Activated naive CD8-positive, alpha-beta T cell treated with anti-CD3 and anti-CD28 coated beads, Interleukin-2, amount 10 ng/mL, durations not matched to agents 7 days and 5 days (primary cell): ENCODE measurements around the gene PITPNC1. TPM values are rescaled to one million over a fixed set of nuclear protein-coding genes. Genes with fewer than 3 reads are reported as not detected.
"Not testable (repeated sequence)": the region's sequence is repeated elsewhere in the genome, so short reads cannot be mapped to it uniquely, and the experiment has no call there.

Source experiments
- ATAC-seq: fragments of 150-1000 bp; cut with Tn5 transposase; one replicate; pipeline ENCODE4 v1.10.0; 2021; ENCODE audit warnings: low read depth, moderate library complexity
- POLR2A ChIA-PET: fragments of 350-600 bp; sonication (Branson Sonifier 250); formaldehyde crosslinking; loops from one replicate; lab custom pipeline; 2021; ENCODE audit warnings: antibody characterized with exemption; lab: Charles Lee
- DNase-seq: peaks from one replicate; pipeline ENCODE4 v3.0.0; 2021
- H3K27ac Mint-ChIP-seq: one replicate; pipeline ENCODE4 v1.8.0; 2022; ENCODE audit warnings: mild to moderate bottlenecking, mixed read lengths
- H3K27me3 Mint-ChIP-seq: one replicate; pipeline ENCODE4 v1.8.0; 2022; ENCODE audit warnings: mild to moderate bottlenecking, moderate library complexity, mixed read lengths
- H3K36me3 Mint-ChIP-seq: one replicate; pipeline ENCODE4 v1.8.0; 2021; ENCODE audit warnings: mild to moderate bottlenecking, mixed read lengths
- H3K4me1 Mint-ChIP-seq: one replicate; pipeline ENCODE4 v1.8.0; 2021; ENCODE audit warnings: mixed read lengths
- H3K4me3 Mint-ChIP-seq: one replicate; pipeline ENCODE4 v1.8.0; 2022; ENCODE audit warnings: mild to moderate bottlenecking, moderate library complexity, mixed read lengths
- H3K9me3 Mint-ChIP-seq: one replicate; pipeline ENCODE4 v1.8.0; 2021; ENCODE audit warnings: mixed read lengths
- total RNA-seq, 2 experiments: library from RNA; stranded (reverse); gene quantifications; one replicate each; pipeline ENCODE4 v1.2.3, GENCODE V29; 2021

The PITPNC1 gene
- total RNA-seq, 2 experiments from 2014 or later, result 100 to 104 TPM

DNA sequence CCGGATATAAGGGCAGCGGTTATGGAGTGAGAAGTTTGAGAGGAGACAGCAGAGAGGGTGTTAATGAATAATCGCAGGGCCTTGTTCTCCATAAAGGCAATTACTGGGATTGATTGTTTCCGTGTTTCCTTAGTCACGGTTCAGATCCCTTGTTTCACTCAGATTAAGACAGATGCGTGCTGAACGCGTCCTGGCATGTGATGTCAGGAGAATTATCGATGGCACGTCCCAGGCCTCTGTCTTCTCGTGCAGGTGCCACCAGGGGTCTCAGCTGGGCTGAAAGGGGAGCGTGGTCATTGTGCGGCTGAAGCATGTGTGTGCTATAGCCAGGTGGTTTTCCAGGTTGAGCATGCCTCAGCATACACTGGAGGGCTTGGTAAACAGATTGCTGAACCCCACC lies 198.2 kb downstream of the PITPNC1 start:
- no peak for DNase-seq
- H3K27ac Mint-ChIP-seq, result no peak overlapping the region
- no peak overlapping the region for H3K4me3 Mint-ChIP-seq
- no peaks in the 10 kb centered on the region for H3K27me3 Mint-ChIP-seq
- no peak for ATAC-seq
- POLR2A ChIA-PET, result interaction anchor here (0.6 kb wide), 1 partner anchor 141 kb away, joined by 5 read pairs; no protein-coding TSS in a partner anchor
- H3K4me1 Mint-ChIP-seq, result peaks cover 4% of the 10 kb centered on the region
- H3K9me3 Mint-ChIP-seq, result no peaks in the 10 kb centered on the region
- H3K36me3 Mint-ChIP-seq, result peaks cover 13% of the 10 kb centered on the region

DNA sequence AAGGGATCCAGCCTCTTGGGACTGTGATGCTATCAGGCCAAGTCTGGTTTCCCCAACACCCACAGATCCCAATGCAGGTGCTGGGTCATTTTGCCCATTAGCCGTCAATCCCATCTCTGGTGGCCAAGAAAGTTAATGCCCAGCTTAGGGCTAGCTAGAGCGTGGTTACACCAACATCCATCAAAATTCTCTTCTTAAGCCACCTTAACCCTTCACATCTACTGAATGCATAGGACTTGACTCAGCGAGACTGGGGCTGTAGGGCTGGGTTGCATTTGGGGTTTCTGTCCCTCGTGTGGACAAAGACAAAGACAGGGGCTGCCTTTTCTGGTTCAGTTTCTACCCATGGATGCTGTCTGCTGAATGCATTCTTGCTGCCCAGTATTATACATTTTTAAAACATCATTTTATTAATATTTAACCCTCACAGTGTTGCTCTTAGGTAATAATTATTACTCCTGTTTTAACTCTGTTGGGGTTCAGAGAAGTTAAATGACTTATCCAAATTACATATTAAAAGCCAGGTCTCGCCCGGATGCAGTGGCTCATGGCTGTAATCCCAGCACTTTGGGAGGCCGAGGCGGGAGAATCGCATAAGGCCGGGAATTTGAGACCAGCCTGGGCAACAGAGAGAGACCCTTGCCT lies 199.5 kb downstream of the PITPNC1 start:
- DNase-seq, result no peak
- Mint-ChIP-seq H3K27me3 (no peaks in the 10 kb centered on the region), H3K4me1 (peaks cover 4% of the 10 kb centered on the region), H3K9me3 (no peaks in the 10 kb centered on the region), H3K27ac (no peak overlapping the region), H3K4me3 (no peak overlapping the region), H3K36me3 (peaks cover 19% of the 10 kb centered on the region)
- no peak for ATAC-seq
- POLR2A ChIA-PET, result no interaction called here

DNA sequence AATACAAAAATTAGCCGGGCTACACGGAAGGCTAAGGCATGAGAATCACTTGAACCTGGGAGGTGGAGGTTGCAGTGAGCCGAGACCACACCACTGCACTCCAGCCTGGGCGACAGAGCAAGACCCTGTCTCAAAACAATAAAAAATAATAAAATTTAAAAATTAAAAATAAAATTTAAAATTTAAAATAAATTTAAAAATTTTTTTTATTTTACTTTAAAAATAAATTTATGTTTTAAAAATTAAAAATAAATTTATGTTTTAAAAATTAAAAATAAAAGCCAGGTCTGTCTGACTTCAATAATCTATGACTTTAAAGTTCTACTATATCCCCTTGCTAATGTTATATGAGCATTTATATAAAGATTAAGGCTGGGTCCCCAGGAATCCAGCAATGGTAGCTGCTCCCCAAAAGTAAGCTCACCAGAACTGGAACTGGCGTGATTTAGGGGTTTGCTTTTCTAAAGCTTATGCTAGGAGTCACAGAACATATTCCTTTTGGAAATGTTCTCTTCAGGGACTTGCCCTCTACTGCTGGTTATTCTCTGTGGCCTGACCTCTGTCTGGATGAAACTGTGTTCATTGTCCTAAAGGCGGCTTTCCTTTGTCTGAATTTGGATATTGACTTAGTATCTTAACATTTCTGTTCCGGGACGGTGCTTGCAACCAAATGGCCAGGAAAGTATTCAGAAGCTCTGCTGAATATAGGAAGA lies 200.5 kb downstream of the PITPNC1 start:
- Mint-ChIP-seq H3K9me3 (no peaks in the 10 kb centered on the region), H3K4me1 (peaks cover 4% of the 10 kb centered on the region), H3K4me3 (no peak overlapping the region), H3K27ac (no peak overlapping the region), H3K36me3 (peaks cover 23% of the 10 kb centered on the region), H3K27me3 (no peaks in the 10 kb centered on the region)
- DNase-seq (no peak), ATAC-seq (no peak)
- POLR2A ChIA-PET, result no interaction called here

DNA sequence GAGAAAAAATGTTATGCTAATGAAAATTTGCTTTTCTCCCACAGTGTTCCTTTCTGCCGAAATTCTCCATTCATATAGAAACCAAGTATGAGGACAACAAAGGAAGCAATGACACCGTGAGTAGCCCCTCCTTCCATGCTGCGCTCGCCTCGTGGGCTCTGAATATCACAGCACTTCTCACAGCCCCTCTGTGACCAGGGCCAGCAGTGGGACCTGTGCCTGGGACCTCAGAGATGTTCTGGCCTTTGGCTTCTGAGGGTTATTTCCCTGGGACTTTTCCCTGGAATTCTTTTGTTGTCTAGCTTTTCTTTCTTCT lies 201.0 kb downstream of the PITPNC1 start:
- POLR2A ChIA-PET, result no interaction called here
- no peaks in the 10 kb centered on the region for H3K27me3 Mint-ChIP-seq
- peaks cover 21% of the 10 kb centered on the region for H3K36me3 Mint-ChIP-seq
- no peaks in the 10 kb centered on the region for H3K9me3 Mint-ChIP-seq
- DNase-seq (no peak), ATAC-seq (no peak)
- H3K4me1 Mint-ChIP-seq, result peaks cover 4% of the 10 kb centered on the region
- no peak overlapping the region for H3K27ac Mint-ChIP-seq
- H3K4me3 Mint-ChIP-seq, result no peak overlapping the region

DNA sequence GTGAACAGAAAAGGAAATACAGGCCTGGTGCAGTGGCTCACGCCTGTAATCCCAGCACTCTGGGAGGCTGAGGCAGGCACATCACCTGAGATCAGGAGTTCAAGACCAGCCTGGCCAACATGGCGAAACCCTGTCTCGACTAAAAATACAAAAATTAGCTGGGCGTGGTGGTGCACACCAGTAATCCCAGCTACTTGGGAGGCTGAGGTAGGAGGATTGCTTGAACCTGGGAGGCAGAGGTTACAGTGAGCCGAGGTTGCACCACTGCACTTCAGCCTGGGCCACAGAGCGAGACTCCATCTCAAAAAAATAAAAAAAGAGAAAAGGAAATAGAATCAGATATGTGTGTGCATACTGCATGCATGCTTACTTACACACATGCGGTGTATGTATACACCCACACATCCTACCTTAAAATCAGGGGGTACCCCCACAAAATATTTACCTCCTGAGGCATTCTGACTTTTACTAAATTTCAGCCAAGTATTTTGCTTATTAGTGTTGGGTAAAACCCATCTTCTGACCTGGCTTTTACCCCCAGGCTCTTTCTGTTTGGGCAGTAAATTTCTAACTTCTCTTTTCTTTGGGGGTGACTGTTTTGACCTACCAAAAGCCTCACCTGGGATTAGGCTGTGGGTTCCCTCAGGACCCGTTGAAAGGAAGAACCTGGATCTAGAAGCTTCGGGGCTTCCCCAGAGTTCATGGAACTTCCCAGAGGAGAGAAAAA lies 201.8 kb downstream of the PITPNC1 start:
- POLR2A ChIA-PET, H3K9me3 Mint-ChIP-seq, H3K4me3 Mint-ChIP-seq, DNase-seq, H3K27me3 Mint-ChIP-seq, H3K4me1 Mint-ChIP-seq, H3K27ac Mint-ChIP-seq, ATAC-seq: not testable (repeated sequence)
- peaks cover 20% of the 10 kb centered on the region for H3K36me3 Mint-ChIP-seq

DNA sequence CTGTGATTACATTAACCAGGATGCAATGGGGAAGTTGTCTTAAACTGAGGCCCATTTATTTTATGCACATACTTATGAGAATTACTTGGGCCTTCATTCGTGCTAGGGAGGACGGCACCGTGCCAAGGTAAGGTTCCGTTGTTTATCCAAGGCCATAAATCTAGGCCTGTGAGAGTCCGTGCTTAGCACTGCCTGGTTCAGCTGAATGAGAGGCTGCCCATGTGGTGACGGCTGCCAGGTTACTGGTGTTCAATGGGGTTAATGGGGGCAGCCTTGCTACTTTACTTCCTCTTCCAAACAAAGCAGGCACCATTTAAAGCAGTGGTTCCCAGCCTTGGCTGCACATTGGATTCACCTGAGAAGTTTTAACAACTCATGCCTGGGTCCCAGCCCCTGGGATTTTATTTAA lies 205.6 kb downstream of the PITPNC1 start:
- ATAC-seq (no peak), DNase-seq (no peak)
- Mint-ChIP-seq H3K4me3 (no peak overlapping the region), H3K9me3 (peaks cover 3% of the 10 kb centered on the region), H3K4me1 (peaks cover 2% of the 10 kb centered on the region), H3K27me3 (no peaks in the 10 kb centered on the region), H3K36me3 (peaks cover 43% of the 10 kb centered on the region), H3K27ac (no peak overlapping the region)
- POLR2A ChIA-PET, result no interaction called here

DNA sequence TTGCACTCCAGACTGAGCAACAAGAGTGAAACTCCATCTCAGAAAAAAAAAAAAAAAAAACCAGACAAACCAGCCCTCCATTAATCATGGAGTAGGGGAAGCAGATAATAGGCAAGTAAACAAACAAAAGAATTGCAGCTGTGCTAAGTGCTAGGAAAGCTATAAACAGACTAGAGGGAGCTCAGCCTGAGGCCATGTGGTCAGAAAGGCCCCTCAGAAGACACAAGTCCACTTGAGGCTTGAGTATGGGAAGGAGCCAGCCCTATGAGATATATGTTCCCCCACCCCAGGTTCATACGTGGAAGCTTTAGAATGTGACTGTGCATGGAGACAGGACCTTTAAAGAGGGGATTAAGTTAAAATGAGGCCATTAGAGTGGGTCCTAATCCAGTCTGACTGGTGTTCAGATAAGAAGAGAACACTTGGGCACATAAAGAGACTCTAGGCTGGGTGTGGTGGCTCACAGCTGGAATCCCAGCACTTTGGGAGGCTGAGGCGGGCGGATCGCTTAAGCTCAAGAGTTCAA lies 208.1 kb downstream of the PITPNC1 start:
- H3K27ac Mint-ChIP-seq, result no peak overlapping the region
- no peaks in the 10 kb centered on the region for H3K4me1 Mint-ChIP-seq
- H3K36me3 Mint-ChIP-seq, result peaks cover 36% of the 10 kb centered on the region
- H3K9me3 Mint-ChIP-seq, result peaks cover 3% of the 10 kb centered on the region
- H3K4me3 Mint-ChIP-seq, result no peak overlapping the region
- ATAC-seq, result no peak
- POLR2A ChIA-PET, result no interaction called here
- no peaks in the 10 kb centered on the region for H3K27me3 Mint-ChIP-seq
- DNase-seq, result no peak

DNA sequence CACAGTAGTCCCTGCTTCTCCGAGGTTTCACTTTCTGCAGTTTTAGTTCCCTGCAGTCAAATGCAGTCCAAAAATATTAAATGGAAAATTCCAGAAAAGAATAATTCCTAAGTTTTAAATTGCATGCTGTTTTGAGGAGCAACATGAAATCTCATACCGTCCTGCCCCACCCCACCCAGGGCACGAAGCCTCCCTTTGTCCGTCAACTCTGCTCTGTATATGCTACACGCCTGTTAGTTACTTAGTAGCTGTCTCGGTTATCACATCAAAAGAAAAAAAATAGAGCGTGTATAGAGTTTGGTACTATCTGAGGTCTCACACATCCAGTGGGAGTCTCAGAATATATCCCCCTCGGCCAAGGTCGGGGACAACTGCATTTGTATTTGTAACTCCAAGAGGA lies 211.2 kb downstream of the PITPNC1 start:
- Mint-ChIP-seq H3K4me3 (no peak overlapping the region), H3K27ac (no peak overlapping the region), H3K9me3 (peaks cover 3% of the 10 kb centered on the region), H3K36me3 (peaks cover 43% of the 10 kb centered on the region), H3K4me1 (no peaks in the 10 kb centered on the region), H3K27me3 (no peaks in the 10 kb centered on the region)
- no peak for ATAC-seq
- no peak for DNase-seq
- POLR2A ChIA-PET, result no interaction called here

DNA sequence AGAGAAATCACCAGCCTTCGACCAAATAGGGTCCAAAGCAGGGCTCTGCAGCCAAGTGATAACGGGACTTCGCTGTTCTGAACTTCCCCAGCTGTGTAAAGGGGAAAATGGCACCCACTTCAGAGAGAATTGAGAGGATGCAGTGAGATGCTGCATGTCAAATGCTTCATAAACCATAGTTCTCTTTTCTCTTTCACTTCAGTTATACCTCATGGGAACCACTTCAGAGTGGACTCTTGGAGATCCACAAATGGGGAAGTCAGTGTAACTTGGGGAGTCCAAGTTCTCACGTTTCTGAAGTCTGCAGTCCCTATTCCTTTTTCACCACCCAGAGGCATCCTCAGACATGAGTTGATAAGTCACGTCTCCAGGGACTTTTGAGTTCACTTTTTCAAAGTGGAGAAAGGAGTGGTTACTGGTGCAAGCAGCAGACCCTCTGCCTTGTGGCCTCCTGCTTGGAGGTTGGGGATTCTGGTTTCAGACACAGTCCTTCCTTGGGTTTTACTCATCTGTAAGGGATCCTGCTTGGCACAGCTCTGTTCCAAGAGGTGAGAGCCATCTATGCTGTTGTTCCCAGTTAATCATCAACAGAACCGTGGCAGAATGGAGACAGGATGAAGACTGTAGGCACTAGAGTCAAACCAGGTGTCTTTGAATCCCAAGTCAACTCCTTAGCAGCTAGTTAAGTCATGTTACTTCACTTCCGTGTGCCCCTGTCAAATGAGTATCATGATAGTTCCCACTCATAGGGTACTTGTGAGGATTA lies 217.2 kb downstream of the PITPNC1 start:
- POLR2A ChIA-PET, result no interaction called here
- no peaks in the 10 kb centered on the region for H3K4me1 Mint-ChIP-seq
- H3K36me3 Mint-ChIP-seq, result peaks cover 29% of the 10 kb centered on the region
- DNase-seq, result no peak
- ATAC-seq, result no peak
- no peaks in the 10 kb centered on the region for H3K9me3 Mint-ChIP-seq
- no peak overlapping the region for H3K27ac Mint-ChIP-seq
- H3K27me3 Mint-ChIP-seq, result no peaks in the 10 kb centered on the region
- H3K4me3 Mint-ChIP-seq, result no peak overlapping the region

DNA sequence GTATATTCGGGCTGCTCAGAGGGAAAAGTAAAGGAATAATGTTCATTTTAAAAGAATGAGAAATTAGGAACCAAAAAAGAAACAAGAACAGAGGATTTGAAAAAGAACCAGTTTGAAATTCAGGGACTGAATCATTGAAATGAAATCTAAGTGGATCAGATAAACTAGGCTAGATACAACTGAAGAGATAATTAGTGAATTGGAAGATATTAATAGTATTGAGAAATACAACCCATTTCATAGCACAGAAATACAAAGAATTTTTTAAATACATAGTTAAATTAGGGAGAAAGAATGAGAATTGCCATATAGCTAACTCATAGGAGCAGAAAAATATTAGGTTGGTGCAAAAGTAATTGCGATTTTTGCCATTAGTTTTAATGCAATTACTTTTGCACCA lies 223.3 kb downstream of the PITPNC1 start:
- POLR2A ChIA-PET, result no interaction called here
- peaks cover 4% of the 10 kb centered on the region for H3K36me3 Mint-ChIP-seq
- no peaks in the 10 kb centered on the region for H3K9me3 Mint-ChIP-seq
- no peak overlapping the region for H3K4me3 Mint-ChIP-seq
- peaks cover 10% of the 10 kb centered on the region for H3K4me1 Mint-ChIP-seq
- H3K27ac Mint-ChIP-seq, result no peak overlapping the region
- no peaks in the 10 kb centered on the region for H3K27me3 Mint-ChIP-seq
- DNase-seq, result no peak
- no peak for ATAC-seq

DNA sequence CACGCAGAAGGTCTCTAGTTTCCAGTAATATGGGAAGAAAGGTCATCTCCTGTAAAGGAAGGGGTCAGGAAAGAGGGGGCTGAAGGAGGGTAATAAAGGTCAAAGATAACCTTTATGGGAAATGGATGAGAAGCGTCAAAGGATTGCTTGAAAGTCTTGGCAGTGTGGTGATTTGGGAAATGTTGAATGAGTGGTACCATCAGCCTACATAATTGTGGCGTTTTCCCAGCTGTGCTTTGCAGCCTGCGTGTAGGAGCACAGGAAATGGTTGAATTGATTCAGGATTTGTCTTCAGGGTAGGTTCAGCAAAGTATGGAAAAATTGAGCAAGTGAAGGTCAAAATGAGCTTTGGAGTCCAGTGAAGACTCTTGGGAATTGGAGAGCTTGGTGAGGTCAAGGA lies 224.8 kb downstream of the PITPNC1 start:
- DNase-seq (no peak), ATAC-seq (no peak)
- H3K27me3 Mint-ChIP-seq, result no peaks in the 10 kb centered on the region
- POLR2A ChIA-PET, result no interaction called here
- no peaks in the 10 kb centered on the region for H3K36me3 Mint-ChIP-seq
- no peak overlapping the region for H3K4me3 Mint-ChIP-seq
- no peaks in the 10 kb centered on the region for H3K9me3 Mint-ChIP-seq
- H3K27ac Mint-ChIP-seq, result no peak overlapping the region
- peaks cover 10% of the 10 kb centered on the region for H3K4me1 Mint-ChIP-seq

DNA sequence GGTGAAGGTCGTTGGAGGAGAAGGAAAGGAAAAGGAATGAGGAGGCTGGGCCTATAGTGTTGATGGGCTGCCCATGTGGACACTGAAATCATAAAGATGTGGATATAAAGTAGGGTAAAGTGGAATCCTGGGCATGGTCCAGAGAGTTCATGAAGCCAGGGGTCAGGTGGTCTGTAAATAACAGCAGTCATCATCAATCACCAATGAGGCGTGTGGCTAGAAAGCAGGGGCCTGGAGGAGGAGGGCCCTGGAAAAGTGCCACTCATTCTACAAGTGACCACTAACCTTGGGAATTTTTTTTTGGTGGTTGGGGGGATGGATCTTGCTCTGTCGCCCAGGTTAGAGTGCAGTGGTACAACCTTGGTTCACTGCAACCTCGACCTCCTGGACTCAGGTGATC lies 225.4 kb downstream of the PITPNC1 start:
- peaks cover 11% of the 10 kb centered on the region for H3K4me1 Mint-ChIP-seq
- POLR2A ChIA-PET, result interaction anchor here (0.6 to 1.3 kb wide), 3 partner anchors 24 to 247 kb away, joined by 4 to 9 read pairs (median 4); partner anchors contain the start of gene PITPNC1

DNA sequence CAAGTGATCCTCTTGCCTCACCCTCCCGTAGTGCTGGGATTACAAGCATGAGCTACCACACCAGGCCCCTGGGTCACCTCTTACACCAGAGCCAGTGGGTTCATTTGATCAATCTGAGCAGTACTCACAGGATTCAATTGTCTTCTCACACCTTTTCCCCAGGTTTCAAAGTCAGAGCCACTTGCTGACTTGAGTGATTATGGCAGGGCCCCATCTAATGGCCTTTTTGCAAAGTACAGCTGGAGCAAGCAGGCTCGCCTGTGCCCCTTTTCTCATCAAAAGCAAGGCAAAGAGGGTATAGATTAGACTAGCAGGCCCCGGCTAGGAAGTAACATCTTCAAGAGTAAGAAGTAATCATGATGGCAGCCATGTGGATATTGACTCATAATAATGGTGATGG lies 225.9 kb downstream of the PITPNC1 start:
- no peaks in the 10 kb centered on the region for H3K27me3 Mint-ChIP-seq
- no peak overlapping the region for H3K27ac Mint-ChIP-seq
- peaks cover 3% of the 10 kb centered on the region for H3K36me3 Mint-ChIP-seq
- no peak overlapping the region for H3K4me3 Mint-ChIP-seq
- H3K9me3 Mint-ChIP-seq, result no peaks in the 10 kb centered on the region
- peaks cover 11% of the 10 kb centered on the region for H3K4me1 Mint-ChIP-seq
- ATAC-seq (peak; percentile 84), DNase-seq (peak; percentile 36)
- POLR2A ChIA-PET, result interaction anchor here (0.6 to 1.3 kb wide), 3 partner anchors 23 to 227 kb away, joined by 4 to 9 read pairs (median 4); partner anchors contain the start of gene PITPNC1

More for the DNA sequence above, 225.4 kb downstream of the PITPNC1 start:
- H3K4me3 Mint-ChIP-seq, result no peak overlapping the region
- peaks cover 2% of the 10 kb centered on the region for H3K36me3 Mint-ChIP-seq
- H3K27ac Mint-ChIP-seq, result no peak overlapping the region
- no peaks in the 10 kb centered on the region for H3K9me3 Mint-ChIP-seq
- H3K27me3 Mint-ChIP-seq, result no peaks in the 10 kb centered on the region
- no peak for DNase-seq
- ATAC-seq, result no peak
